Coronary artery (tissue), 2 donors: Measurements from ENCODE around the gene TTC27.
"Not testable (repeated sequence)": the region's sequence is repeated elsewhere in the genome, so short reads cannot be mapped to it uniquely, and the experiment has no call there.

Source experiments
- DNase-seq: peaks from one replicate; pipeline ENCODE4 v3.0.0-alpha.2; 2017; ENCODE audit warnings: low spot score
- H3K27ac ChIP-seq, 2 donors: fragments of 200-600 bp; sonication (generic); one replicate each; pipeline ENCODE4 v1.5.1; 2016 to 2019
- H3K4me3 ChIP-seq: fragments of 200-600 bp; sonication (generic); 2 replicates; pipeline ENCODE4 v1.5.1; 2016; ENCODE audit warnings: mild to moderate bottlenecking, moderate library complexity
- TF ChIP-seq, protein P1 (sequence below): fragments of 200-600 bp; sonication (generic); IDR thresholded peaks from one replicate; pipeline ENCODE4 v1.5.1; 2019; ENCODE audit warnings: antibody characterized with exemption

TTC27 gene

DNA sequence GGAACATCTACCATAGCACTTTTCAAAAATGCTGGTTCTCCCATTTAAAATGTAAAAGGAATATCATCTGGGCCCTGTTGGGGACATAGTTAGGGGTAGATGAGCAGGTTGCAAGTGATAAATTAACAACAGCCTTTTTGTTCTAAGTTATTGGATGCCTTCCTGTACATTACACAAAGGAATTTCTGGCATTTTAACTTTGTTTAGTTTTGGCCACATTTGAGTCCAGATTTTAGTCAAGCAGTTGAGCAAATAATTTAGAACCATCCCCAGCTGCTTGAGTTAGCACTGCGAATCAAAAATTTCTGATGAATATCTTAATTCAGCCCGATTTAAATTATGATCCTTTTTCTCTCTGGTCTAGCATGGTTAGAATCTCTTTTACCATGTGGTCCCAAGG lies 124.4 kb downstream of the TTC27 start:
- no peak overlapping the region for H3K4me3 ChIP-seq
- TF ChIP-seq, protein P1, sequence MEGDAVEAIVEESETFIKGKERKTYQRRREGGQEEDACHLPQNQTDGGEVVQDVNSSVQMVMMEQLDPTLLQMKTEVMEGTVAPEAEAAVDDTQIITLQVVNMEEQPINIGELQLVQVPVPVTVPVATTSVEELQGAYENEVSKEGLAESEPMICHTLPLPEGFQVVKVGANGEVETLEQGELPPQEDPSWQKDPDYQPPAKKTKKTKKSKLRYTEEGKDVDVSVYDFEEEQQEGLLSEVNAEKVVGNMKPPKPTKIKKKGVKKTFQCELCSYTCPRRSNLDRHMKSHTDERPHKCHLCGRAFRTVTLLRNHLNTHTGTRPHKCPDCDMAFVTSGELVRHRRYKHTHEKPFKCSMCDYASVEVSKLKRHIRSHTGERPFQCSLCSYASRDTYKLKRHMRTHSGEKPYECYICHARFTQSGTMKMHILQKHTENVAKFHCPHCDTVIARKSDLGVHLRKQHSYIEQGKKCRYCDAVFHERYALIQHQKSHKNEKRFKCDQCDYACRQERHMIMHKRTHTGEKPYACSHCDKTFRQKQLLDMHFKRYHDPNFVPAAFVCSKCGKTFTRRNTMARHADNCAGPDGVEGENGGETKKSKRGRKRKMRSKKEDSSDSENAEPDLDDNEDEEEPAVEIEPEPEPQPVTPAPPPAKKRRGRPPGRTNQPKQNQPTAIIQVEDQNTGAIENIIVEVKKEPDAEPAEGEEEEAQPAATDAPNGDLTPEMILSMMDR = no peak
- H3K27ac ChIP-seq = no peak overlapping the region
- no peak for DNase-seq

DNA sequence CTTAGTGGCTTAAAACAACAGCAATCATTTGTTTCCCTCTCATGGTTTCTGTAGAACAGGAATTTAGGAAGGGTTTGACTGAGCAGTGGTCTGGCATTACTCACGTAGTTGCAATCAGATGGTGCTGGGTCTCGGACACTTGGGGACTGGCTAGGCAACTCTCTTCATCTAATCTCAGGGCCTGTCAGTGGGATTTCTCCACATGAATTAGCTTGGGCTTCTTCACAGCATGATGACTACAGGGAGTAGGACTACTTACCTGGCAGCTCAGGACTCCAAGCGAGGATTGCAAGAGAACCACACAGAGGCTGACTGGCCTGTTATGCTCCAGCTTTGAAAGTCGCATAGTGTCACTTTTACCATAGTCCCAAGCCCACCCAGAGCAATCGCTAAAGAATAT lies 125.1 kb downstream of the TTC27 start:
- Histone ChIP-seq H3K4me3 (no peak overlapping the region), H3K27ac (no peak overlapping the region)
- TF ChIP-seq, protein P1 = no peak
- no peak for DNase-seq

DNA sequence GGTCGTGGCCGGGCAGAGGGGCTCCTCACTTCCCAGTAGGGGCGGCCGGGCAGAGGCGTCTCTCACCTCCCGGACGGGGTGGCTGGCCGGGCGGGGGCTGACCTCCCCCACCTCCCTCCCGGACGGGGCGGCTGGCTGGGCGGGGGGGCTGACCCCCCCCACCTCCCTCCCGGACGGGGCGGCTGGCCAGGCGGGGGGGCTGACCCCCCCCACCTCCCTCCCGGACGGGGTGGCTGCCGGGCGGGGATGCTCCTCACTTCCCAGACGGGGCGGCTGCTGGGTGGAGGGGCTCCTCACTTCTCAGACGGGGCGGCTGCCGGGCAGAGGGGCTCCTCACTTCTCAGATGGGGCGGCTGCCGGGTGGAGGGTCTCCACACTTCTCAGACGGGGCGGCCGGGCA lies 126.8 kb downstream of the TTC27 start:
- H3K4me3 ChIP-seq, H3K27ac ChIP-seq, DNase-seq: not testable (repeated sequence)

DNA sequence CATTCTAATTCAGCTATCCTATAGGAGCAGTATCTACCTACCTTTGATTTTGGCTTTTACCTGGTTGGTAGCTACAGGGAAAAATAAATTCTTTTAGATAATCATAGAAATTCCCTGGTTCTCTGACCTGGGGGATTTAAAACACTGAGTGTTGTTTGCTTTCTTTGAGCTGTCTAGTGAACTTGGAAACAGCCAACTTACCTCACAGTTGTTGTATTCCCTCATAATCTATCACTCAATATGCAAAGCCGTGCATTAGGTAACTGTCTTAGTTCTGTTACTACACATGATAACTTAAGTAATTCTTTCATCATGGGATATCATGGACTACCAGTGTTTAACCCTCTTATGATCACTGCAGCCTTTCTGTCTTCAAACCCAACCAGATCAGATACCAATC lies 127.8 kb downstream of the TTC27 start:
- no peak overlapping the region for H3K27ac ChIP-seq
- no peak overlapping the region for H3K4me3 ChIP-seq
- DNase-seq = no peak
- TF ChIP-seq, protein P1 = no peak

DNA sequence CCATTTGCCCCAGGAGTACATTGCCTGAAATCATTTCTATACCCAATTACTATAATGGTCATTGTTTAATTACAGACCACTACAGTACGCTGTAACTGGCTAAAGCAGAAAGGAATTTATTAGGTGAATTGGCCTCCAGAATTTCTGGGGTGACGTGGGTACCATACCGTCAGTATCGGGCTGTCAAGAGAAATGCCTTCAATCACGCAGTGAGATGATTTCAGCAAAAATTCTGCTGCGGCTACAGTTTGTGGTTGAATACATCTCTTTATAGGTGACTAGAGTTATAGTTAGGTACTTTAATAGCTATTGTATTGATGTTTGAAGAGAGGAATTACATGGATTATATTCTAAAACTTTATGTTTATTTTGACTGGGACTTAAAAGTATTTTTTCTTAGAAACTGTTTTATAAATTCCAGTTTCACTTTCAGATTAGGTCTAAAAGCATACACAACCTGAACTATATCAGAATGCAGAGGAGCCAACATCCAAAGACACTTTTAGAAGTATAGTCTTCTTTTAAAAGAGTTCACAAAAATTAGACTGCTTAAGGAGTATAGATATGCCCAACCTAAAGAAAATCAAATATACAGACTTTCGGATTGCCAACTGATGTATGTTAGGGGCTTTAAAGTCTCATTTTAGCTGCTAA lies 128.4 kb downstream of the TTC27 start:
- H3K27ac ChIP-seq = no peak overlapping the region
- no peak overlapping the region for H3K4me3 ChIP-seq
- TF ChIP-seq, protein P1 = no peak
- DNase-seq = no peak

DNA sequence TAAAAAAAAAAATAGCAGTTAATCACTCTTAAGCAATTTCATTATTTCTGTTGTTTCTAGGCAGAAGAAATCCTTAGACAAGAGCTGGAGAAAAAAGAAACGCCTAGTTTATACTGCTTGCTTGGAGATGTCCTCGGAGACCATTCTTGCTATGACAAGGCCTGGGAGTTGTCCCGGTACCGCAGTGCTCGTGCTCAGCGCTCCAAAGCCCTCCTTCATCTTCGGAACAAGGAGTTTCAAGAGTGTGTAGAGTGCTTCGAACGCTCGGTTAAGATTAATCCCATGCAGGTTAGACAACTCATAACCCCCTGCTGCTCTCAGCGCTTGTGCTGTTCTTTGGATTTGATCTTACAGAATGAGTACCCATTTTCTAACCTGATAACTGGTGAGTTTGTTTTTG lies 130.4 kb downstream of the TTC27 start:
- TF ChIP-seq, protein P1 = no peak
- H3K27ac ChIP-seq = no peak overlapping the region
- no peak for DNase-seq
- H3K4me3 ChIP-seq = no peak overlapping the region

DNA sequence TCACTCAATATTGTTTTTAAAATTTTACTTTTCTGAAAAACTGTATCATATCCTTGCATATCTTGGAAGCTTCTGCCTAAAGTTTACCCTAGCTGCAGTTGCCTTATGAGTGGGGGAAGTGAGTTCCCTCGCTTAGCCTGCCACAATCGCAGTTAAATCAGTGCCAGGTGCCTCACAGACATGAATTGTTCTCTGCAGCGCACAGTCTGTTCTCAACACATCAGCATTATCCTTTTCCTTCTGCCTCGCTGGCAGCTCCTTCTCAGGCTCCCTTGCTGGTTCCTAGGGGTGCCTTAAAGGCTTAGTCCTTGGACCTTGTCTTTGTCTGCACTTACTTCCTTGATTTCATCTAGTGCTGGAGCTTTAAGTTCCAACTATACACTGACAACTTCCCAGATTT lies 132.8 kb downstream of the TTC27 start:
- H3K4me3 ChIP-seq = no peak overlapping the region
- DNase-seq = no peak
- TF ChIP-seq, protein P1 = no peak
- no peak overlapping the region for H3K27ac ChIP-seq
